IMR-90 (cell line): ENCODE measurements around the gene BEX3. TPM values are rescaled to one million over a fixed set of nuclear protein-coding genes. Genes with fewer than 3 reads are reported as not detected.
A peak's percentile ranks its signal among the peaks of the same experiment; 100 is the strongest.

Source experiments
- ATAC-seq: fragments of 200-7000 bp; cut with Tn5 transposase; 2 replicates; pipeline ENCODE4 v1.9.1; 2020; ENCODE audit warnings: low read depth, mild to moderate bottlenecking, moderate library complexity
- BruUV-seq: library from RNA; stranded (reverse); fragments of 400-500 nt; replicated peaks from 2 replicates; lab custom pipeline; 2021; lab: Mats Ljungman, UMichigan
- CTCF ChIA-PET: fragments of 300-600 bp; formaldehyde crosslinking; extraction: SDS; loops from one replicate; lab custom pipeline; 2021; ENCODE audit warnings: antibody characterized with exemption; lab: Yijun Ruan, JAX
- POLR2A ChIA-PET: fragments of 300-600 bp; sonication (Branson Sonifier 250); formaldehyde crosslinking; loops from one replicate; lab custom pipeline; 2022; ENCODE audit warnings: antibody characterized with exemption; ENCODE audit not compliant: unreplicated experiment; lab: Charles Lee
- DNase-seq: peaks from one replicate; pipeline ENCODE4 v3.0.0; 2013
- H2AFZ ChIP-seq: replicated peaks from 2 replicates; pipeline ENCODE3; 2013; ENCODE audit warnings: low read length, mild to moderate bottlenecking; ENCODE audit not compliant: poor library complexity
- H2AK5ac ChIP-seq: 2 replicates; pipeline ENCODE4 v1.6.1; 2013; ENCODE audit warnings: low read depth, low read length, inconsistent platforms
- H2AK9ac ChIP-seq: replicated peaks from 2 replicates; pipeline ENCODE3; 2013; ENCODE audit warnings: mild to moderate bottlenecking, low read depth, low read length, moderate library complexity; ENCODE audit not compliant: poor library complexity
- H2BK120ac ChIP-seq: 2 replicates; pipeline ENCODE4 v1.6.1; 2013; ENCODE audit warnings: low read depth, low read length, inconsistent platforms
- H2BK15ac ChIP-seq: 3 replicates; pipeline ENCODE4 v1.6.1; 2013; ENCODE audit warnings: low read depth, low read length, inconsistent platforms
- H2BK20ac ChIP-seq: 2 replicates; pipeline ENCODE4 v1.6.1; 2013; ENCODE audit warnings: low read depth, mild to moderate bottlenecking, inconsistent platforms, low read length, moderate library complexity
- H2BK5ac ChIP-seq: 2 replicates; pipeline ENCODE4 v1.6.1; 2013; ENCODE audit warnings: mild to moderate bottlenecking, low read depth, low read length, inconsistent platforms; ENCODE audit not compliant: poor library complexity, severe bottlenecking
- H3K14ac ChIP-seq: replicated peaks from 2 replicates; pipeline ENCODE4 v1.6.1; 2013; ENCODE audit warnings: low read depth, low read length, inconsistent platforms
- H3K18ac ChIP-seq: 2 replicates; pipeline ENCODE4 v1.6.1; 2013; ENCODE audit warnings: low read depth, low read length, control low read depth
- H3K23ac ChIP-seq: 2 replicates; pipeline ENCODE4 v1.6.1; 2013; ENCODE audit warnings: low read depth, low read length, inconsistent platforms
- H3K27ac ChIP-seq: 2 replicates; pipeline ENCODE4 v1.5.1; 2013; ENCODE audit warnings: mild to moderate bottlenecking, control low read depth, low read length; ENCODE audit not compliant: insufficient read depth
- H3K27me3 ChIP-seq: 2 replicates; pipeline ENCODE4 v1.6.1; 2013; ENCODE audit warnings: low read length; ENCODE audit not compliant: control insufficient read depth, insufficient read depth
- H3K36me3 ChIP-seq: 2 replicates; pipeline ENCODE4 v1.6.1; 2013; ENCODE audit warnings: low read length, mixed read lengths; ENCODE audit not compliant: control insufficient read depth, insufficient read depth
- H3K4ac ChIP-seq: 2 replicates; pipeline ENCODE4 v1.6.1; 2013; ENCODE audit warnings: low read depth, low read length, inconsistent platforms
- H3K4me1 ChIP-seq: 2 replicates; pipeline ENCODE4 v1.6.1; 2013; ENCODE audit warnings: low read length, mixed read lengths; ENCODE audit not compliant: control insufficient read depth, insufficient read depth
- H3K4me2 ChIP-seq: 2 replicates; pipeline ENCODE4 v1.6.1; 2013; ENCODE audit warnings: low read depth, mild to moderate bottlenecking, control low read depth, low read length, moderate library complexity
- H3K4me3 ChIP-seq: 2 replicates; pipeline ENCODE4 v1.5.1; 2013; ENCODE audit warnings: low read depth, mild to moderate bottlenecking, control low read depth, low read length, moderate library complexity; ENCODE audit not compliant: insufficient read depth
- H3K56ac ChIP-seq: 2 replicates; pipeline ENCODE4 v1.6.1; 2013; ENCODE audit warnings: low read length, inconsistent platforms; ENCODE audit not compliant: insufficient read depth; ENCODE audit errors: extremely low read depth
- H3K79me1 ChIP-seq, 2 experiments: 2 replicates each; pipeline ENCODE4 v1.6.1; 2013; ENCODE audit warnings: low read length in 2 of 2, inconsistent platforms in 1 of 2, low read depth in 1 of 2
- H3K9ac ChIP-seq: 2 replicates; pipeline ENCODE4 v1.6.1; 2013; ENCODE audit warnings: low read depth, low read length, control low read depth
- H3K9me1 ChIP-seq: 2 replicates; pipeline ENCODE4 v1.6.1; 2013; ENCODE audit warnings: low read length, inconsistent platforms; ENCODE audit not compliant: insufficient read depth
- H3K9me3 ChIP-seq: 2 replicates; pipeline ENCODE4 v1.6.1; 2013; ENCODE audit warnings: low read length; ENCODE audit not compliant: control insufficient read depth, insufficient read depth
- H4K20me1 ChIP-seq: 2 replicates; pipeline ENCODE4 v1.6.1; 2013; ENCODE audit warnings: low read length, inconsistent platforms; ENCODE audit not compliant: insufficient read depth
- H4K5ac ChIP-seq: 2 replicates; pipeline ENCODE4 v1.6.1; 2013; ENCODE audit warnings: mild to moderate bottlenecking, low read depth, low read length, control low read depth
- H4K8ac ChIP-seq, 2 experiments: 2 replicates each; pipeline ENCODE4 v1.6.1; 2013; ENCODE audit warnings: low read depth in 2 of 2, low read length in 2 of 2, control low read depth in 1 of 2, inconsistent platforms in 1 of 2
- H4K91ac ChIP-seq: 2 replicates; pipeline ENCODE4 v1.6.1; 2013; ENCODE audit warnings: low read depth, low read length, inconsistent platforms; ENCODE audit not compliant: insufficient read depth
- CEBPB ChIP-seq: IDR thresholded peaks from 2 replicates; pipeline ENCODE4 v1.6.1; 2012; ENCODE audit warnings: low read depth, low read length, improper control_type of control experiment
- MXI1 ChIP-seq: IDR thresholded peaks from 2 replicates; pipeline ENCODE4 v1.6.1; 2012; ENCODE audit warnings: low read depth, mild to moderate bottlenecking, low read length, moderate library complexity, borderline replicate concordance
- WGBS, 2 experiments: methylation state at CpG; one replicate each; pipeline versions ENCODE4 v1.1.5 to v1.1.7; 2013; ENCODE audit warnings: missing lambda C conversion rate in 2 of 2; ENCODE audit not compliant: insufficient read length in 1 of 2; ENCODE audit errors: extremely low coverage in 2 of 2; 5-methylcytosine and 5-hydroxymethylcytosine counted together
- dilution Hi-C: fragments of 300-500 bp; cut with HindIII; formaldehyde crosslinking; loops from one replicate; pipeline ENCODE4 v1.14.3; 2018; ENCODE audit warnings: low sequenced_read_pairs; ENCODE audit not compliant: unreplicated experiment
- in situ Hi-C: fragments of 300-500 bp; cut with MboI; formaldehyde crosslinking; loops from 3 replicates; pipeline ENCODE4 v1.14.3; 2019; ENCODE audit warnings: low sequenced_read_pairs, inconsistent platforms, mixed read lengths
- intact Hi-C: fragments of 100-400 bp; cut with micrococcal nuclease; formaldehyde crosslinking; loops from 2 replicates; pipeline ENCODE4 v1.10.0; 2022
- polyA plus RNA-seq, 3 experiments: library from polyadenylated mRNA; depleted of rRNA; stranded (reverse); fragments of >200 nt; gene quantifications; 2 replicates each; pipeline ENCODE4 v1.2.3, GENCODE V29; 2012; ENCODE audit warnings: low replicate concordance in 1 of 3
- total RNA-seq: library from RNA; depleted of rRNA; stranded (reverse); fragments of >200 nt; gene quantifications from 2 replicates; pipeline ENCODE4 v1.2.3, GENCODE V29; 2012

Gene BEX3
- total and polyA plus RNA-seq, 2 of the 4 experiments (the other 2 are of a cell fraction) = 114 to 409 TPM

GRCh38 chrX:103363046-103363445 lies 13.3 kb upstream of the BEX3 start:
- Histone ChIP-seq H4K5ac (0 out of 2 replicates have a peak overlapping the region, but pooled peaks have one; percentile 21), H2BK20ac (peak overlapping the region; percentile 83; the same call in 1 of the 2 replicates), H2AK5ac (no peak overlapping the region), H4K20me1 (no peaks in the 10 kb centered on the region), H3K4ac (peak overlapping the region; percentile 57; the same call in 1 of the 2 replicates), H3K36me3 (peaks cover 2% of the 10 kb centered on the region; the same call in 1 of the 2 replicates), H3K4me1 (peaks cover 8% of the 10 kb centered on the region), H3K4me2 (no peak overlapping the region), H3K27me3 (no peaks in the 10 kb centered on the region), H3K27ac (no peak overlapping the region), H3K9me1 (peaks cover 4% of the 10 kb centered on the region), H4K8ac (no peak overlapping the region; a peak in 1 of 4 replicates), H3K14ac (0 out of 2 replicates have a peak overlapping the region, but pooled peaks have one; percentile 78), H2AFZ (no peak overlapping the region), H3K56ac (no peak overlapping the region), H4K91ac (no peak overlapping the region), H3K4me3 (no peak overlapping the region), H2BK5ac (peak overlapping the region; percentile 78), H2BK15ac (no peak overlapping the region), H3K9me3 (no peaks in the 10 kb centered on the region), H3K18ac (no peak overlapping the region; the same call in 1 of the 2 replicates), H2BK120ac (peak overlapping the region; percentile 88), H3K79me1 (no peaks in the 10 kb centered on the region), H3K23ac (peak overlapping the region; percentile 24; the same call in 1 of the 2 replicates), H3K9ac (no peak overlapping the region), H2AK9ac (no peak overlapping the region)
- TF ChIP-seq MXI1 (no peak), CEBPB (peak; percentile 10; the same call in 1 of the 2 replicates)
- WGBS, 2 experiments = no CpG with 5 or more reads among the region's 2 CpGs
- ChIA-PET CTCF (interaction anchor here (0.7 kb wide), 1 partner anchor 411 kb away, joined by 3 read pairs; no protein-coding TSS in a partner anchor), POLR2A (no interaction called here)
- no TSS peak for BruUV-seq
- in situ Hi-C loops (no loop called here), intact Hi-C loops (no loop called here), dilution Hi-C loops (no loop called here)
- ATAC-seq = no peak
- no peak for DNase-seq
